ENCODE measurements around the gene EIF2B4.

DNA sequence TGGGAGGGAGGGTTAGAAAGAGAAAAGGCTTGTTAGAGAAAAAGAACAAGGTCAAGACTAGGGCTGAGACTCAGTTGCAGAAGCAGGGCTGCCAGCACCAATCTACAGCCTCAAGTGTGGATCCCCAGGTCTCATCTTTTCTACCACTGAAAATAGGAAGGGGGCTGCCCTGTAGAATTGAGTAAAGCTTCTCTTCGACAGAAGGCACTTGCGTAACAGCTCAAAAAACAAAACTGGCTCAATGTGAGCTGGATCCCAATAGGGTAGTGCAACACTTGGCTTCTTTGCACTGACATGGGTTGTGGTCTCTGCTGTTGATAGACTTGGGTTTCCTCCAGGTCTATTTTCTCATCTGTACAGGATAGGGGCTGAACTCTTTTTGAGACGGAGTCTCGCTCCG, 45.4 kb downstream of the EIF2B4 start:
- TF ChIP-seq, protein P1, sequence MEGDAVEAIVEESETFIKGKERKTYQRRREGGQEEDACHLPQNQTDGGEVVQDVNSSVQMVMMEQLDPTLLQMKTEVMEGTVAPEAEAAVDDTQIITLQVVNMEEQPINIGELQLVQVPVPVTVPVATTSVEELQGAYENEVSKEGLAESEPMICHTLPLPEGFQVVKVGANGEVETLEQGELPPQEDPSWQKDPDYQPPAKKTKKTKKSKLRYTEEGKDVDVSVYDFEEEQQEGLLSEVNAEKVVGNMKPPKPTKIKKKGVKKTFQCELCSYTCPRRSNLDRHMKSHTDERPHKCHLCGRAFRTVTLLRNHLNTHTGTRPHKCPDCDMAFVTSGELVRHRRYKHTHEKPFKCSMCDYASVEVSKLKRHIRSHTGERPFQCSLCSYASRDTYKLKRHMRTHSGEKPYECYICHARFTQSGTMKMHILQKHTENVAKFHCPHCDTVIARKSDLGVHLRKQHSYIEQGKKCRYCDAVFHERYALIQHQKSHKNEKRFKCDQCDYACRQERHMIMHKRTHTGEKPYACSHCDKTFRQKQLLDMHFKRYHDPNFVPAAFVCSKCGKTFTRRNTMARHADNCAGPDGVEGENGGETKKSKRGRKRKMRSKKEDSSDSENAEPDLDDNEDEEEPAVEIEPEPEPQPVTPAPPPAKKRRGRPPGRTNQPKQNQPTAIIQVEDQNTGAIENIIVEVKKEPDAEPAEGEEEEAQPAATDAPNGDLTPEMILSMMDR (conservative IDR thresholded peaks at IDR 0.05; ENCODE audit: low read length), result no peak
- TF ChIP-seq EZH2phosphoT487 (IDR thresholded peaks at IDR 0.05; ENCODE audit: borderline replicate concordance, low read depth, low read length), result no peak

Data from OCI-LY7 (cell line).